ENCODE results near the gene PMPCA. TPM values are rescaled to one million over a fixed set of nuclear protein-coding genes. Genes with fewer than 3 reads are reported as not detected.

Gene PMPCA
- total and polyA plus RNA-seq, 8 donors = 25.8 to 121 (median 51.3) TPM

DNA sequence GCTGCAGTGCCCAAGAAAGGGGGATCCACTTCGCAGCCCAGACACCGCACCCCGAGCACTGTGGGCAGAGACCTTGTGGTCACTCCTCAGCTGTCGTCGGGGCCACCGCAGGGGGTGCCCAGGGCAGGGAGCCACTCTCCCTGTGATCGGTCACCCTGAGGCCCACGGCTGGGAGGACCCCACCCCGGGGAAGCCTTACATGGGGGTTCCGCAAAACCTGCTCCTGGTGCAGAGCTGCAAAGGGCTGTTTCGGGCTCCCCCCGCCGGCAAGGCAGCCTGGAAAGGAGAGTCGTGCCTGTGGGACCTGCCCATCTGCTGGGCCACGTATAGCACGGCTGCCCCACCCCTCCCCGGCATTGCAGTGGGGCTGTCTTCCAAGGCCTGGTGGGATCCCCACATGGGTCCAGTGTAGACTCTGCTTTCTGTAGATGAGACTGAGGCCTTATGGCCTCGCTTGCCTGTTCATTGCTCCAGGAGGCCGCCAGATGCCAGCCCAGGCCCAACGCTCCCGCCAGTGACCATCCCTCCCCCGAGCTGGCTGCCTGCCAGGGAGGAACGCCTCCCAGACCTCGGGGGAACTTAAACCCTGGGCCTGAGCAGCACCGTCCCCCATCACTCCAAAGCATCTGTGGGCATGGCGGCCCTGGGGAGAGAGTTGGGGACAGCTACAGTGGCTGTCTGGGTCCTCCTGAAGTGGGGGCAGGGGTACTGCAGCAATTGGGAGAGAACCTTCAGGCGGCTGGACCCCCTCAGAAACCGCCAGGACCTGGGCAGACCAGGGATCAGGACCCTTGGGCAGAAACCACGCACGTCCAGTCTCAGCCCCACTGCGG is 45.3 kb upstream of the PMPCA start:
- Histone ChIP-seq H3K27ac (no peak overlapping the region), H3K4me1 (peaks cover 21 to 43% (median 32%) of the 10 kb centered on the region in 4 donors), H3K4me3 (no peak overlapping the region), H3K36me3 (peaks cover 0 to 10% (median 6%) of the 10 kb centered on the region in 4 donors), H3K27me3 (peaks cover 0 to 8% (median 0%) of the 10 kb centered on the region in 3 donors), H3K9me3 (no peaks in the 10 kb centered on the region)
- intact Hi-C loops (cut with DNase I; ENCODE audit: low total_unique reads) = no loop called here
- TF ChIP-seq, protein P1, sequence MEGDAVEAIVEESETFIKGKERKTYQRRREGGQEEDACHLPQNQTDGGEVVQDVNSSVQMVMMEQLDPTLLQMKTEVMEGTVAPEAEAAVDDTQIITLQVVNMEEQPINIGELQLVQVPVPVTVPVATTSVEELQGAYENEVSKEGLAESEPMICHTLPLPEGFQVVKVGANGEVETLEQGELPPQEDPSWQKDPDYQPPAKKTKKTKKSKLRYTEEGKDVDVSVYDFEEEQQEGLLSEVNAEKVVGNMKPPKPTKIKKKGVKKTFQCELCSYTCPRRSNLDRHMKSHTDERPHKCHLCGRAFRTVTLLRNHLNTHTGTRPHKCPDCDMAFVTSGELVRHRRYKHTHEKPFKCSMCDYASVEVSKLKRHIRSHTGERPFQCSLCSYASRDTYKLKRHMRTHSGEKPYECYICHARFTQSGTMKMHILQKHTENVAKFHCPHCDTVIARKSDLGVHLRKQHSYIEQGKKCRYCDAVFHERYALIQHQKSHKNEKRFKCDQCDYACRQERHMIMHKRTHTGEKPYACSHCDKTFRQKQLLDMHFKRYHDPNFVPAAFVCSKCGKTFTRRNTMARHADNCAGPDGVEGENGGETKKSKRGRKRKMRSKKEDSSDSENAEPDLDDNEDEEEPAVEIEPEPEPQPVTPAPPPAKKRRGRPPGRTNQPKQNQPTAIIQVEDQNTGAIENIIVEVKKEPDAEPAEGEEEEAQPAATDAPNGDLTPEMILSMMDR (IDR thresholded peaks at IDR 0.05) = no peak
- TF ChIP-seq POLR2AphosphoS5 (IDR thresholded peaks at IDR 0.05) = no peak
- no peak for TF ChIP-seq EP300 (IDR thresholded peaks at IDR 0.05)
- TF ChIP-seq POLR2A (IDR thresholded peaks at IDR 0.05) = no peak
- DNase-seq = no peak
- 79 to 80% (median 79%) methylated on average over 8 to 31 of the region's 31 CpGs for WGBS, 5 donors

GRCh38 chr9:136365775-136366222 is 44.7 kb upstream of the PMPCA start:
- intact Hi-C loops (cut with DNase I; ENCODE audit: low total_unique reads) = no loop called here
- Histone ChIP-seq H3K36me3 (peaks cover 0 to 13% (median 6%) of the 10 kb centered on the region in 4 donors), H3K27me3 (peaks cover 0 to 8% (median 0%) of the 10 kb centered on the region in 3 donors), H3K4me3 (no peak overlapping the region), H3K9me3 (no peaks in the 10 kb centered on the region), H3K4me1 (peaks cover 21 to 43% (median 31%) of the 10 kb centered on the region in 4 donors), H3K27ac (no peak overlapping the region)
- DNase-seq = no peak
- TF ChIP-seq EP300 (IDR thresholded peaks at IDR 0.05) = no peak
- no peak for TF ChIP-seq POLR2AphosphoS5 (IDR thresholded peaks at IDR 0.05)
- no peak for TF ChIP-seq POLR2A (IDR thresholded peaks at IDR 0.05)
- TF ChIP-seq, protein P1 (IDR thresholded peaks at IDR 0.05) = no peak
- 48 to 75% (median 62%) methylated on average over 4 to 9 of the region's 9 CpGs for WGBS, 5 donors

DNA sequence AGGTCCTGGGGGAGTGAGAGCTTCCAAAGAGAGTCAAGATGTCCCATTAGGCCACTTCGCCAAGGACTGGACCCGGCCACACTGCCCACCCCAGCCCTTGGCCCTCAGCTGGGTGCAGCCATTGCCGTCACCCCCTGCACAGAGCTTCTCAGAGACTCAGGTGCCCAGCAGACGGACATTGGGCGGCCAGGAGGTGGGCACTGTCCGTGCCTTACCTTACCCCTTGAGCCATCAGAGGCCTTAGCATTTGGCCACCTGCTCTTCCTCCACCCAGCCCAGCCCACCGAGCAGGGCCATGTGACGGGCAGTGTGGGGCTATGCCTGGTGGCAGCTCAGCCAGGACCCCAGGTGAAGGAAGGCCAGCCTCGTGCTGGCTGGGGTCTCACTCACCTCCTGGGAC is 43.6 kb upstream of the PMPCA start:
- Histone ChIP-seq H3K36me3 (peaks cover 0 to 7% (median 0%) of the 10 kb centered on the region in 4 donors), H3K9me3 (no peaks in the 10 kb centered on the region), H3K27me3 (peaks cover 0 to 8% (median 0%) of the 10 kb centered on the region in 3 donors), H3K4me1 (peaks cover 18 to 37% (median 23%) of the 10 kb centered on the region in 4 donors), H3K4me3 (no peak overlapping the region), H3K27ac (no peak overlapping the region)
- intact Hi-C loops (cut with DNase I; ENCODE audit: low total_unique reads) = no loop called here
- WGBS, 5 donors = 69 to 95% (median 88%) methylated on average over 5 to 9 of the region's 9 CpGs
- TF ChIP-seq POLR2AphosphoS5 (IDR thresholded peaks at IDR 0.05) = no peak
- no peak for TF ChIP-seq EP300 (IDR thresholded peaks at IDR 0.05)
- TF ChIP-seq, protein P1 (IDR thresholded peaks at IDR 0.05) = no peak
- TF ChIP-seq POLR2A (IDR thresholded peaks at IDR 0.05) = no peak
- no peak for DNase-seq

DNA sequence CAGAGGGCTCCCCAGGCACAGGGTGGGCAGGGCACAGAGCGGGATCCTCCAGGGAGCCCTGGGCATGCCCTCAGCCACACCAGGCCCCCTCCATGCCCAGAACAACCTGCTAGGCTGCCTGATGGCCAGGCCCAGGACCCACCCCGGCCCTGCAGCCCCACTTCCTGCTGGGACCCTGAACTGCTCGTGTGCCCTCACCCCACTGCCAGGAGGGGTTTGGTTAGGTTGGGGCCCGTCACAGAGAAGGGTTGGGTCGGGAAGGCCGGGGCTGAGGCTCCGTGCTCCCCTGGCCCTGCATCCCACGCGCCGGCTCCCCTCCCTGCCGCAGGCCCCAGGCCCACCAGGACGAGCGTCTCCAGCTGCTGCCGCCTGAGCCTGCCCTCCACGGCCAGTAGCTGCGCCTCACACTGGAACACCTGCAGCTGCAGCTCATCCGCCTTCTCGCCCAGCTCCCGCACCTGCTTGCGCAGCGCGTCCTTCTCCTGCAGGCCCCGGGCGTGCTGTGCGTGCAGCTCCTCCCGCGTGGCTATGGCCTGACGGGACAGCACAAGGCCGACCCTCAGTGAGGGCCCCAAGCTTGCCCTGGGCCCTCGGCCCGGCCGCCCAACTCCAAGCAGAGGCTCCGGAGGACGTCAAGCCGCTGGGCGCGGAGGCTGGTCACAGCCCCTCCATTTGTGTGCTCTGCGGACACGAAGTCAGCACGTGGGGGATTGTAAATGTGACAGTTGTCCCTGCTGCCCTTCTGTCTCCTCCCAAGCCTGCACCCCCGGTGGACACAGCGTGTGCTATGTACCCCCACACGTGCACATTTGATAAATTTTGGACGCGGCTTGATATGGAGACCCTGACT is 42.9 kb upstream of the PMPCA start:
- peaks cover 17 to 37% (median 23%) of the 10 kb centered on the region in 4 donors for H3K4me1 ChIP-seq
- no peak for TF ChIP-seq POLR2A (IDR thresholded peaks at IDR 0.05)
- no peak for TF ChIP-seq POLR2AphosphoS5 (IDR thresholded peaks at IDR 0.05)
- TF ChIP-seq EP300 (IDR thresholded peaks at IDR 0.05) = no peak
- H3K36me3 ChIP-seq = peaks cover 0 to 7% (median 0%) of the 10 kb centered on the region in 4 donors
- DNase-seq = no peak
- 83 to 87% (median 84%) methylated on average over 36 to 45 of the region's 45 CpGs for WGBS, 5 donors
- intact Hi-C loops (cut with DNase I; ENCODE audit: low total_unique reads) = no loop called here
- no peak overlapping the region for H3K4me3 ChIP-seq
- no peaks in the 10 kb centered on the region for H3K9me3 ChIP-seq
- peaks cover 0 to 8% (median 0%) of the 10 kb centered on the region in 3 donors for H3K27me3 ChIP-seq
- no peak overlapping the region for H3K27ac ChIP-seq
